ENCODE data around the gene SMURF2.
"Not testable (repeated sequence)": the region's sequence is repeated elsewhere in the genome, so short reads cannot be mapped to it uniquely, and the experiment has no call there.

The SMURF2 gene

DNA sequence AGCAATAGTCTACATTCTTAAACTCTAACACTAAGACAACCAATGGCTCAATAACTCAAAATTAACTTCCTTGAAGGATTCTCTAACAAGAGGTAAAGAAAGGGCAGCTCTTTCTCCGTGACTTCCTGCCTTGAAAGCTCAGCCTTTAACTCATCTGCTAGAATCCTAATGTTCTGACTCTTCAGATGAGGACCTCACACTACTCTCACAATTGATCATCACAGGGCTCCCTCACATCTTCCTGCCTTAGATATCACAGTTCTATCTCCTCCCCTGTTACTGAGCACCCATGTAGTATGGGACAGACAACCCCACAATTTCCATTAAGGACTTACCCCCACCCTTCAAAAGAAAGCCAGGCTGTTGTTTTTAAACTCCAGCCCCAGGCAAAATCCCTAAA, 33.5 kb downstream of the SMURF2 start:
- no peak for DNase-seq

DNA sequence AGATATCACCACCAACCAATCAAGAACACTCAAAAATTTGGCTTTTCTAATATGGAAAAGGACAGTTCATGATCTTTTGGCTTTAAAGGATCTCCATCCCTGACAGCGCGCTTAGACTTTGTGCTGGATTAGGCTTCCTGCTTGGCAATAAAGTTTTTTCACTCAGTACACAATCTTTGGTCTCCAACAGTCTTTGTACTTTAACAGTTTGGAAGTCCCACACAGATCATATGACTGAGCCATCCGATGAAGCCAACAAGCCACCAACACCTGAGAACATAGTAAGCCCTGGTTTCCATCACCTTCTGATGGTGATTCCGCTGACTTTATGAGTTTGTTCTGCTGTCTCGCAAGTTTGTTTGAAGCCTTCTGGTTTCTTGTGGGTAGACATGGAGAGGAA, 34.3 kb downstream of the SMURF2 start:
- DNase-seq = no peak

DNA sequence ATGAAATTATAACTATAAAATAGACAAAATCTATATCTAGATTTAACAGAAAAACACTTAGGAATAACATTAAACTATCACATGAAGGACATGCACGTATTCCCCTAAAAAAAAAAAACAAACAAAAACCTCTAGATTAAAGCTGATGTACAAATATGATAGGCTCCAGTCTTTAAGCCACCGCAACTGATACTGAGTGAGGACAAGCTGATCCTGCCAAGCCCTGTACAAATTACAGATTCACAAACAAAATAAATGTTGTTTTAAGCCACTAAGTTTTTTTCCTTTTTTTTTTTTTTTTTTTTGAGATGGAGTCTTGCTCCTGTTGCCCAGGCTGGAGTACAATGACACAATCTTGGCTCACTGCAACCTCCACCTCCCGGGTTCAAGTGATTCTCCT, 35.3 kb downstream of the SMURF2 start:
- DNase-seq = no peak

GRCh38 chr17:64625541-64625940, 36.6 kb downstream of the SMURF2 start:
- DNase-seq = no peak

DNA sequence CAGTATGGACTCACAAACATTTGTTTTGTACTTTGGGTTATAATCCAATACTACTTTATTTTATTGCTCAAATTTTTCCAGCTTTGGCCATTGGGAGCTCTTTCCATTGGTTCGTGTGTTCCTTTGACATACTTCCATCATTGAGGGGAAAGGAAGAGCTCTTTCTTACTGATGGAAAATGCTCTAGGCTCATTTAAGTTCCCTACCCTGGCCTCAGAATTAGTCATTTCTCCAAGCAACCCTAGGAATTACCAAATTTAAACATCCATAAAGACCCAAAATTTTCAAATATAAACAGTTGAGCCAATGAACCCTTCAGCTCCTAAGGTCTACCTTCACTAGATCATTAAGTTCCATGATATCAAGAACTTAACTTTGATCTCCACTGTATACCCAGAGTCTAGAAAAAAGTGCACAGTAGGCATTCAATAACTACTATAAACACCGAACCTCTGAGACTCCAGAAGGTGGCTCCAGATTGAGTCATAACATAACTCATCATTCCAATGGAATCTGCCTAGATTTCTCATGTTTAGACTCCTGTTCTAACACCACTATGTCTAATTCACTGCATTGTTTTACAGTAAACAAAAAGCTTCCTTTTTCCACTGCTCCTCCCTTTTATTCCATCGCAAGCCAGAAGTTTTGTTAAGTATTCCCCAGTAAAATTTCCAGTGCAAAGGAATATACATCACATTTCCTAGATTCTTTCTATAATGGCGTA, 39.0 kb downstream of the SMURF2 start:
- no peak for DNase-seq

- no peak for DNase-seq
Observed at GRCh38 chr17:64621772-64622171, 40.3 kb downstream of the SMURF2 start.

GRCh38 chr17:64618848-64619247, 43.3 kb downstream of the SMURF2 start:
- no peak for DNase-seq

- no peak for DNase-seq
Observed at GRCh38 chr17:64617125-64617780, 44.9 kb downstream of the SMURF2 start.

GRCh38 chr17:64615028-64615677, 47.0 kb downstream of the SMURF2 start:
- DNase-seq = no peak

- DNase-seq = no peak
Observed at GRCh38 chr17:64614266-64615027, 47.7 kb downstream of the SMURF2 start.

DNA sequence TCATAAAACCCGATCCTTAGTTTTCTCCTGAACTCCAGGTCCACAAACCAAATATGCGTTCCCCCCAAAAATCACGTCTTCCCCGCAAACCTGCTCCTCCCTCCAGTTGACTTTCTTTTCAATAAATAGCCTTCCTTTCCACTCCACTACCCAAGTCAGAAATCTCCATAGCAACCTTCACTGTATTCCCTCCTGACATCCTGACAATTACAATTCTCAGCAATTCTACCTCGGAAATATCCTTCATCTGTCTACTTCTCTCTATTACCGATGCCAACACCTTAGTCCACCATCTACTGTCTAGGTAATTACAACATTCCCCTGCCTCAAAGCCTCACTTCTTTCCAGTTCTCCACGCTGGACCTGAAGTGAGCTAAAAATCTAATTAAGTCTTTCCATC, 50.7 kb downstream of the SMURF2 start:
- DNase-seq = no peak

- DNase-seq = not testable (repeated sequence)
Observed at GRCh38 chr17:64610244-64610643, 51.9 kb downstream of the SMURF2 start.

GRCh38 chr17:64608571-64608981, 53.5 kb downstream of the SMURF2 start:
- DNase-seq = no peak

GRCh38 chr17:64607862-64608565, 54.1 kb downstream of the SMURF2 start:
- DNase-seq = no peak

DNA sequence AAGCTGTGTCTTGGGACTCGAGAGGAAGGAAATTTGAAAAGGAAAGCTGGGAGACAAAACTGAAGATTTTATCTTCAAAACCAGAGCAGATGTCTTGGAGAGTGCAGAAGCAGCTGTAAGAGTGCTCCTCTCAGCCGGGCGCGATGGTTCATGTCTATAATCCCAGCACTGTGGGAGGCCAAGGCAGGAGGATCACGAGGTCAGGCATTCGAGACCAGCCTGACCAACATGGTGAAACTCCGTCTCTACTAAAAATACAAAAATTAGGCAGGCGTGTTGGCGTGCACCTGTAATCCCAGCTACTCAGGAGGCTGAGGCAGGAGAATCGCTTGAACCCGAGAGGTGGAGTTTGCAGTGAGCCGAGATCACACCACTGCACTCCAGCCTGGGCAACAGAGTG, 57.6 kb downstream of the SMURF2 start:
- DNase-seq = not testable (repeated sequence)

DNA sequence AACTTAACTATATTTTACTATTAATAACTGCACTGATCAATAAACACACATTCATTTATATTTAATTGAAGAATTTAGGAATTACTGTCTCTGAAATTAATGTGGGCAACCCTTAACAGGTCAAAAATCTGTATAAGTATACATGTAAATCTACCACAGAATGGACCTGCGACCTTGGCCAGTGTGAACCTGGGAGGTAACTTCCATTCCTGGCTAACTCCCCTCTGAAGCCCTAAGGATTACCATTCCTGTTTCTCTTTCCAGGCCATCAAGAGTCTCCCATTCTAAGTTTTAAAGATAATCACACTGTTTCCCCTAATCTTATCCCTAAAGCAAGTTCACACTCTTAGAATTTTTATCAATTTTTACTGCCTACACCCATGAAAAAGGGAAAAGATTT, 58.1 kb downstream of the SMURF2 start:
- DNase-seq = no peak

DNA sequence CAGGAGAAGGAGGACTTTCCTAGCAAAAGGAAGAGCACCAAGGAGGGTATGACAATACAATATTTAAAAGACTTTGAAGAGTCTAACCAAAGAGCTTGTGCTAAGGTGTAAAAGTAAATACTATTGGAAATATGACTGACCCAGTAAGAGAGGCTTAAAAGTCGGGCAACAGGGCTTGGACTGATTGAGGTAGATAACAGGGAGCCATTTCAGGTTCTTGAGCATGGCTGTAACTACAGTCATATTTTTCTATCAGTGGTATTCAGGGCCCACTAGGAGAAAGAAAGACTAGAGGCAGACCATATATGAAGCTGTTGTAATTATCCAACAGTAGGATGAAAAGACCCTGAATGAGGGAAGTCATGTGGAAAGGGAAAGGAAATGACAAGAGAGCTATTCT, 62.3 kb downstream of the SMURF2 start:
- no peak for DNase-seq

GRCh38 chr17:64599187-64599676, 62.9 kb downstream of the SMURF2 start:
- no peak for DNase-seq

DNA sequence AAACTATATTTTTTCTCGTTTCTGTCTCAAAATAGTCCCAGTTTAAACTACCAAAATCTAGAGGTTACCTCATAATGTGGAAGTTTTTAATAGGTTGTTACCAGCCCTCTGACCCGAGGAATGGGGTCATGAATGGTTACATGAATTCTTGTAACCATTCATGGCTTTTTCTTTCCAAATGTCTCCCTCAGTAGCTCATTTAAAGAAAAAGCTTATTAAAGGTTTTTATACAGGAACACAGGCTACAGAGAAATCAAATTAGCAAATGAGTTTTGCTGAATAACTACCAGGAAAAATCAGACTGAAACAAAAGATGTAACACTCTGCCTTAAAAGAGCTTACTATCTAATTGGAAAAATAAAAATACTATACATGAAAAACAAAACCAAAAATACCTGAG, 63.4 kb downstream of the SMURF2 start:
- no peak for DNase-seq

- DNase-seq = no peak
Observed at GRCh38 chr17:64596988-64597387, 65.1 kb downstream of the SMURF2 start.

- DNase-seq = no peak
Observed at GRCh38 chr17:64596439-64596838, 65.7 kb downstream of the SMURF2 start.

- DNase-seq = no peak
Observed at GRCh38 chr17:64591944-64592343, 70.2 kb downstream of the SMURF2 start.

DNA sequence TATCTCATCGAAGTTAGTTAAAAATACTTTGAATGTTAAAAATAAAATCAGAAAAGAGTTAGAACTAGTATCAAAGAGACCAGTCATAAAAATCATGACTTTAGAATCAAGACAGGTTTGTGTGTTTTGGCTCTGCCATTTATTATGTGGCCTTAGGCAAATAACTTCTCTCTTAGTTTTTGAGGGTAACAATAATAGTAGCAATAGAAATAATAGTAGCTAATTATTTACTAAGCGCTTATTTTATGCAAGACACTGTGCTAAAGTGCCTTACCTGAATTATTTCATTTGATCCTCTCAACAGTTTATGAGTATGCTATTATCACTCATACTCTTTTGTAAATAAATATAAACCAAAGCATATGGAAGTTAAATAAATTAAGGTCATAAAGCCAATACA, 77.0 kb downstream of the SMURF2 start:
- DNase-seq = no peak

Measured in NCI-H2081 (cell line).